ENCODE results near the gene ZNF160.
"Not testable (repeated sequence)": the region's sequence is repeated elsewhere in the genome, so short reads cannot be mapped to it uniquely, and the experiment has no call there.

Gene ZNF160

DNA sequence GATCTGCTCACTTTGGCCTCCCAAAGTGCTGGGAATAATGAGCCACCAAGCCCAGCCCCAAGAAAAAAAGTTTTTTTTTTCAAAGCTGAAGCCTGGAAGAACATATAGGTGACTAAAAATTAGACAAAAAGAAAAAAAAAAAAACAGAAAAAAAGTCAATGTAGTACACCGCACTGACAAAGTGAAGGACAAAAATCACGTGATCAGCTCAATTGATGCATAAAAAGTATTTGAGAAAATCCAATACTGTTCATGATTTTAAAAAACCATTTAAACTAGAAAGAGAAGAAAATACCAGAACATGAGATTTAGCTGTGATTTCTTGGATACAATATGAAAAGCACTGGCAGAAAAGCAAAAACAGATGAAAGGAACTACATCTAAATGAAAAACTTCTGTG, 69.2 kb downstream of the ZNF160 start:
- POLR2A ChIA-PET = no interaction called here
- CTCF ChIA-PET = no interaction called here
- TF ChIP-seq LEF1 (IDR thresholded peaks at IDR 0.05; ENCODE audit: borderline replicate concordance) = no peak
- no peak for TF ChIP-seq ARNT (IDR thresholded peaks at IDR 0.05)
- no peak for TF ChIP-seq NFRKB (IDR thresholded peaks at IDR 0.05)
- no peak for TF ChIP-seq ZNF384 (IDR thresholded peaks at IDR 0.05)
- TF ChIP-seq FOXA1 (IDR thresholded peaks at IDR 0.05) = no peak
- DNase-seq (ENCODE audit: extremely low spot score) = no peak

DNA sequence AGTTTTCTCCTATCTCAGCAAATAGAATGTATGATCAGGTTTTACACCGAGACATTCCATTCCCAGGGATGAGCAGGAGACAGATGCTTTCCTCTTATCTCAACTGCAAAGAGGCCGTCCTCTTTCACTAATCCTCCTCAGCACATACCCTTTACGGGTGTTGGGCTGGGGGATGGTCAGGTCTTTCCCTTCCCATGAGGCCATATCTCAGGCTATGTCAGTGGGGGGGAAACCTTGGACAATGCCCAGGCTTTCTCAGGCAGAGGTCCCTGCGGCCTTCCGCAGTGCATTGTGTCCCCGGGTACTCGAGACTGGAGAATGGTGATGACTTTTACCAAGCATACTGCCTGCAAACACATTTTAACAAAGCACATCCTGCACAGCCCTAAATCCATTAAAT, 74.9 kb downstream of the ZNF160 start:
- DNase-seq (ENCODE audit: extremely low spot score); POLR2A ChIA-PET; CTCF ChIA-PET: not testable (repeated sequence)

- ChIA-PET CTCF (no interaction called here), POLR2A (no interaction called here)
- TF ChIP-seq FOXK2 (IDR thresholded peaks at IDR 0.05) (no peak), ELF4 (IDR thresholded peaks at IDR 0.05) (no peak)
- no peak for DNase-seq (ENCODE audit: extremely low spot score)
These were observed 83.5 kb downstream of the ZNF160 start for GRCh38 chr19:53019684-53020083.

All from HEK293T (cell line).